Effector CD4-positive, alpha-beta T cell (primary cell): ENCODE measurements around the gene GPX6. TPM values are rescaled to one million over a fixed set of nuclear protein-coding genes. Genes with fewer than 3 reads are reported as not detected.
"Not testable (repeated sequence)": the region's sequence is repeated elsewhere in the genome, so short reads cannot be mapped to it uniquely, and the experiment has no call there.

ENCODE experiments used
- DNase-seq: peaks from one replicate; pipeline ENCODE4 v3.0.0-alpha.2; 2020
- total RNA-seq: gene quantifications from one replicate; lab custom pipeline; 2026; lab: John Stamatoyannopoulos, UW

The GPX6 gene, protein sequence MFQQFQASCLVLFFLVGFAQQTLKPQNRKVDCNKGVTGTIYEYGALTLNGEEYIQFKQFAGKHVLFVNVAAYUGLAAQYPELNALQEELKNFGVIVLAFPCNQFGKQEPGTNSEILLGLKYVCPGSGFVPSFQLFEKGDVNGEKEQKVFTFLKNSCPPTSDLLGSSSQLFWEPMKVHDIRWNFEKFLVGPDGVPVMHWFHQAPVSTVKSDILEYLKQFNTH
- total RNA-seq, result not detected

DNA sequence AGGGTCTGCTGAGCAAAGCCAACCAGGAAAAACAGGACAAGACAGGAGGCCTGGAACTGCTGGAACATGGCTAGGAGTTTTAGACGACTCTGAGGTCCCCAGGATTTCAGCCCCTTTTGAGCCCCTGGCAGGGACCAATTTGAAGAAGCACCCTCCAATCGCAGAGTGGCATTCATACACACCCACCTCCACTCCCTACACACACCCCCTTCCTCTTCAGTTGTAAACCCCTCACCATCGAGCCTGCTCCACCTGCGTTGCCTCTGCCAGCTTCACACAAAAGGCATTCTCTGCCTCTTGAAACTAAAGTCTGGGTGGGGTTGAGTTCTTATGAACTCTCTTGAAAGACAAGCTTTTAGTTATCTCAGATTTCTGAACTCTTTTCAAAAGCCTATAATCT is at the start of gene GPX6:
Gene GPX6, minus strand, starts transcription at position 118 of the 400 bp plus-strand sequence. Its CDS starts 50 bp downstream, at position 68.
- no peak for DNase-seq

DNA sequence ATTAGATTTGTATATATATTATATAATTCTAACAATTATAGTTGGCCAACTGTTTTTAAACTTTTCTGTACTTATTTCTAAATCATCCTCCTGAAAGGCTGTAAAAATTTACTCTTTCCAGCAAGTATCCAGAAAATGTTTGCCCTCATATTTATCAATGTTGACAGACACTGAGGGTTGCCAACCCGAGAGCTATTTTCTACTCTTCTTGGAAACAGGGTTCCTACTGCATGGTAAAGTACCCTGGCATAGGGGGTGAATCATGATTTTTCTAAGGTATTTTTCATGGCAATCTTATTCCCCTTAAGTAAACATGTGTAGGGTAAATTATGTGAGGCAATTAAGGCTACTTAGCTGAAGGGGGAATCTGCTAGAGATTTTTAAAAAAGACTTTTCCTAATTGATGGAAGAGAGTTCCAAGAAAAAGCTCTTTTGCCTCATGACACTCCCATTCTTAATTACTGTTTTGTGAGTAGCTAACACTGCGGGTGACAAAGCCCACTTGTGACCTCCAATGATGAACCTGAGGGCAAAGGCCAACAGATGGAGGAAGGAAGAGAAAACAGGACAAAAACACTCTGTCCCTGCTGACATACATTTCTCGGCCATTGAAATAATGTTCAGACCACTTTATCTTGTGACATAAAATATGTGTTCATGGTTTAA is 48.0 kb upstream of the GPX6 start:
- DNase-seq, result no peak

DNA sequence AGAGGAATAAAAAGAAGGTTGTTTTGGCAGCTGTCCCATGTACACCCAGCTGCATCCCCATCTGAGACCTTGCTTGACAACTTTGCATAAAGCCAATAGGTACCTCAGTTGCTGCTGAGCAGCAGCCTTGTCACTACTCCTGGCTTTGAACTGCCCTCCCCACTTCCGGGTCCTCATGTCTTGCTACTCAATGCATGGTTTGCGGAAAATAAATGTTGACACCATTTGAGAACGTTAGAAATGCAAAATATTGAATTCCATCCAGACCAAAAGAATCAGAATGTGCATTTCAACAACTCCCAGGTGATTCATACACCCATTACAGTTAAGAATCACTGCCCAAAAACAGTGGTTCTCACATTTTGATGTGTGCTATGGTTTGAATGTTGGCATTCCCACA is 43.0 kb upstream of the GPX6 start:
- no peak for DNase-seq

DNA sequence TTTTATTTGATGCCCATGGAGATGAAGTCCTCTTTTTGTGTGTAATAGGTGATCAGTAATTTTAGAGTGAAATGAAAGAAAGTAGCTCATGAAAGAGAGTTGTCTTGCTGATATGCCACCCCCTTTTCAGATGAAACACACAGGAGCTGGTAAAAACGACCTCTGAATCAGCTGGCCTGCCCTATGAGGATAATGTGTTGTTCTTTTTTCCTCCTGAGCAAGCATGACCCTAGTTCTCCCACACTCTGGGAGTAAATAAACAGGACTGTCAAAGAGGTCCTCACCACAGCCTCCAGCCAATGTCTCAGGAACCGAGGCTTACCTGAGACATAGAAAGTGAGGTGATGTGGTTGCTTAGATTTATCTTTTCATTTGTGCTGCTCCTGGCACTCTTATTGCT is 39.5 kb upstream of the GPX6 start:
- no peak for DNase-seq

DNA sequence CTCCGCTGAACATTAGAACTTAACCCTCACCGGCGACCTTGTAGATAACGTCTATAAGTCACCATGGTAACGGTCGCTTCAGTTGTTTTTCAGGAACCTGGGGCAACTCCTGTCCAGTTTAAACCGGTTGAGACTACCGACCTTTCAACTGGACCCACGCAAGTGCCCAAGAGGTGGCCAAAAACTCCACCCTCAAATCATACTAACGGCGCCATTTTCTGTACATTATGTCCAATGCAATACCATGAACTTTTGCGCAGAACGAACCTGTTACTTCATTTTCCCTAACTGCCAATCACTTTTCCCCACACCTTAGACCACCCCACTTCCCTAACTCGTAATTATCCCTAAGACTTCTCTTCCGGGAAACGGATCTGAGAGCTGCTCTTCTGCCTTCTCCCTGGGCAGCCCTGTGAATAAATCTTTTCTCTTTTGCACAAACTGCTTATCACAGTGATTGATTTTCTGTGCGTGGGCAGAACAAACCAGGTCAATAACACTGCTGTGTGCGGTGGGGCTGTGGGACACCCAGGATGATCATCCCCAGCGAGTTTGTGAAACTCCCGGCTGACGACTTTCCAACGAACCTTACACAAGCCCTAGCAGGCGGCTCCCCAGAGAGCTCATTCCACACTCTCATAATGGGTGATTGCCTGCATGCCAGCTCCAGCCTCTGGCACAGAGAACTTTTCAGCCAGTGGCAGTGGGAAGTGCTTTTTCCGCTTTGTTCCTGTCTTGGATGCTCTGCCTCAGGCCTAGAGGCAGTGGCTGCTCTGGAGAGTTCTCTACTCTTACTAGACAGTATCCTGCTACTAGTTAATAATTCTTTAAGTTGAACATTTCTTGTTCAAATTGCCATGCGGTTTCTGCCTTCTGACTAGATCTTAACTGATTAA is 38.6 kb upstream of the GPX6 start:
- DNase-seq, result no peak

DNA sequence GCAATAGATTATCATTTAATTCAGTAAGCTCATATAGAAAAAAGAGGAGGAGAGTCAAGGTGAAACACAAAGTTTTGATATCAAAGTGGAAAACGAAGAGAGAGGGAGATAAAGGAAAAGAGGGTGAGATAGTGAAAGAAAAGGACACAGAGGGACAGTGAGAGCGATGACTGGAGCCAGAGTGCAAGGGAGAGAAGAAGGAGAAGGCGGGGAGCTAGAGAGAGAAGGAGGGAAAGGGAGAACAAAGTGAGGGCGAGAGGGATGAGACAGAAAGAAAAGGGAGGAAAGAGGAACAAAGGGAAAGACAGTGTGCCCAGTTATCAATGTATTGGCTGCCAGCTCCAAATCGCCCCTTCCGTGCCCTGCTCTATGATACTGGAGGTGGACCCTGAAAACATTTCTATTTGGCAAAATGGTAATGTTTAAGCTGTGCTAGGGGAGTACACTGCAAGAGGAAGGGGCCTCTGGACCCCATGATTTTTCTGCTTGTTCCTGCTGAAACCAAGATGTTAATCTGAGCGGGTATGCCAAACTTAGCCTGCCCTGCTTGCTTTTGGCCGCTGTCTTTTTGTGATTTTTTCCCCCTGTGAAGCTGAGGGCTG is 37.9 kb upstream of the GPX6 start:
- DNase-seq, result no peak

DNA sequence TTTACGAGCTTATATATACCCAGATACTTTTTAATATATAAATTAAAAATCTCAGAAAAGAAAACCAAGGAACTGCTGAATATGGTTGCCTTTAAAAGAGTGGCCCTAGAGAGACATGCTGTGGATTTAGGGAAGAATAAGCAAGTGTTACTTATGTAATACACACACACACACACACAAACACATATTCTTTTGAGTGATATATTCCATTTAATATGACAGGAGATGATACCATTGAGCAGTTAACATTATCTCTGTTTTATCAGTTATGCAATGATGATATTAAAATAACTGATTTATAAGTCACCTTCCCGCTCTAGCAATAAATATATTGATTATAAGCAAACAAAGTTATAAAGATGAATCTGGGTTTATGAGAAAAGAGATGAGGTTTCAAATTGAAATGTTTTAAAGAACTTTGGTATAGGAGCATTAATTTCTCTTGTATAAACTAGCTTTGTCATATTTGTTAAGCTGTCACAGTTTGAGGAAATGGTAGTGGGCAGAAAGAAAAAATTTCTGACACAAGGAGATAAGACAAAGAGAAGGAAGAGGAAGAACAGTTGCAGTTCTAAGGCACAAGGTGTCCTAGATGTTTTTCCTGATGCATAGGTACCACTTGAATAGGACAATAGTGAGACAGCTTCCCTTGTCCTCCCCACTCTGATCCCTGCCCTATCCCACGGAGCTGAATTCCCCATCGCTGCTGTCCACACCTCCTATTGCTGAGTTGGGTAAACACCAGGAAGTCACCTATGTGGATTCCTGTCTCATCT is 36.5 kb upstream of the GPX6 start:
- DNase-seq, result no peak

DNA sequence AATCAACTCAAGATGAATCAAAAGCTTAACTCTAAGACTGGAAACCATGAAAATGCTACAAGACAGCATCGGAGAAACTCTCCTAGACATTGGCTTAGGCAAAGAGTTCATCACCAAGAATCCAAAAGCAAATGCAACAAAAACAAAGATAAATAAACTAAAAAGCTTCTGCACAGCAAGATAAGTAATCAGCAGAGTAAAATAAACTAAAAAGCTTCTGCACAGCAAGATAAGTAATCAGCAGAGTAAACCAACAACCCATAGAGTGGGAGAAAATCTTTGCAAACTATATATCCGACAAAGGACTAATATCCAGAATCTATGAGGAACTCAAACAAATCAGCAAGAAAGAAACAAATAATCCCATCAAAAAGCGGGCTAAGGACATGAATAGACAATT is 31.4 kb upstream of the GPX6 start:
- not testable (repeated sequence) for DNase-seq

DNA sequence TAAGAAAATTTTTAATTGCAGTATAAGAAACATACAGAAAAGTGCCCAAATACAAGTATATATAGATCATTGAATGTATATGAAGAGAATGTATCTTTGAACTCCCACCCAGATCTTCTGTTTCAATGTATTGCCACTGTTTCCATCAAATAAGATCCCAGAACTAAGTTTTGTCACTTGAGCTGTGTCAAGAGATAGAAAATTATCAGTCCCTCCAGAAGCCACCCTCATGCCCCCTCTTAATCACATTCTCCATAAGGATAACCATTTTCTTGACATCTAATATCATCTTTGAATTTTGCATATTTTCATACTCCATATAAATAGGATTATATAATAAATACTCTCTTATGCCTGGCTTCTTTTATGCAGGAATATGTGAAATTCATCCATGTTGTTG is 30.4 kb upstream of the GPX6 start:
- DNase-seq, result no peak

DNA sequence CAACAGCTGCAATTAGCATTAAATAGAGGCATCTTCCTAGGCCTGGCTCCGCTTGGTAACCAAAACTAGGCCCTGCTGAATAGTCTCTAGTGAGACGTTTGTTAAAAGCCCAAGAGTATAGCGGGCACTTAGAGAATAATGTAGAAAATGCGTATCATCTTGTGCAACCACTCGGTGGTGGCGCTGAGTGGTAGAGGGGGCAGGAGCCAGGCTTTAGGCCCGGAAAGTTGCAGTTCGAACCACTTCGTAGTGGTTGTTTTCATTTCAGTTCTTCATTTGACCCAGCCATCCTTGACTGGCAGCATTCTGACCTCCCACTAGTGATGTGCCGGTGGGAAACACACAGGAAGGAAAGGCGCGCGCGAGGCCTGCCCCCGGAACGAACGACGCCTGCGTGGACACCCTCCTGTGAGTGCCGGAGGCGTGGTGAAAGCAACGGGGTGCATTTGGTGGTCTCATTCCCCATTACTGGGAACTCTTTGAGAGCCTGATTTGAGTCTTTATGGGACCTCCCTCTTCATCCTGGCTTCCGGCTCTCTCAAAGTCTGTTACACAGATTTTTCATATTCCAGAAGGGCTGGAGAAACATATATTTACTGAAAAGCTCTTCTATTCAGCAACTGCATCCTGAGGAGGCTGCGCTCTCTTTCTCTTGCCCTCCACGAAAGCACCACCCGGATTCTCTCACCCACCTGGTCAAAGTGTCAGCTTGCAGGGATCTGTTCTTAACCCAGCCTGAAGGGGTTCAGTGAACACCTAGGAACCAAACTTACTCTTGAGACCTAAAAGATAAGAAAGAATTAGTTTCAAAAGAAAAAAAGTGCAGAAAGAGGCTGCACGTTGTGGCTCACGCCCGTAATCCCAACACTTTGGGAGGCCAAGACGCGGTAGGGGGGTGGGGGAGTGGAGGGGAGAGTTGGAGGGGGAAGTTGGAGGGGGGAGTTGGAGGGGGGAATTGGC is 28.3 kb upstream of the GPX6 start:
- DNase-seq, result no peak

DNA sequence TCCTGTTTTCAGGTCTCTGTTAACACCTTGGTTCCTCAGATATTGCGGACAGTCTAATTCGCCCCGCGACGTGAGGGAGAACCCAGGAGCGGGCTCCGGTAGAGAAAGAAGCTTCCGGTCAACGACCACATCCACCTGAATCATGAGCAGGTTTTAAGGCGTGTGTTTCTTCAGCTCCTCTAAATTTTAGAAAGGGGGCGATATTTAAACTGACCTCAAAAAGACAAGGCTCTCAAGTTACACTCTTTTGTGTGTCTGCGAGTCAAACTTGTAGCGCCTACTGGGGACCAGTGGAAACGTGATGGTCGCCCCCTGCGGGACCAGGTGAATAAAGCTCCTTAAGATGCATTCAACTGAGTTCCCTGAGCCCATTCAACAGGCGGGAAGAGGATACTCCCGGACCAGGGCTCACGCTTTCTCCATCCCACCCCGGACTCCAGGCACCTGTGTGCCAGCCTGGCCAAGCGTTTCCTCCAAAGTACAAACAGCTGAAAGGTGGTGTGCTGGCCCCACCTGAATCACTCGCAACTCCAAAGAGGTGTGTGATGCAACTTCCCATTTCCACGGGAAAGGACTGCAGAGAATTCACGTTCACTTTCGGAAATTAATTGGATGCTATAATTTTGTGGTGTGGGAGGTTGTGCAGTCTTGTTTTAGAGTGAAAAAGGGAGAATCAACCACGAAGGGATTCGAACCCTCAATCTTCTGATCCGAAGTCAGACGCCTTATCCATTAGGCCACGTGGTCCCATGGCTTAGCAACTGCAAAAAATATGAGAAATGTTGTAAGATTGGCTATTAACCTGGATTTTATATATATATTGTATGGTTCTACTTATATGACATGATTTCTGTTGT is 27.1 kb upstream of the GPX6 start:
- DNase-seq, result peak; percentile 22

DNA sequence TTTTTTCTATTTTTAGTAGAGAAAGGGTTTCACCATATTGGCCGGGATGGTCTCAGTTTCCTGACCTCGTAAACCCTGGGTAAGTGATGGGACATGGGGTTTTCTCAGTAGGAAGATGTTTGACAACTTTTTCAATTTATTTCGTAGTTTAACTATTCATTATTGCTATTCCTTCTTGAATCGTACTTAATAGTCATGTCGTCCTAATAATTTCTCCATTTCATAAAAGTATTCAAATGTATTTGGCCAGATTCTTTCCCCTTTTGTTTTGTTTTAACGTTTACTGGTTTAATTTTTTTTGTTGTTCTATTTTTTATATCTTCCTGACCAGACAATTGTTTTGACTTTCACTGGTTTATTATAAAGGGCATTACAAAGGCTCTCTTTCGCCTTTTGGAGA is 26.4 kb upstream of the GPX6 start:
- DNase-seq, result no peak

DNA sequence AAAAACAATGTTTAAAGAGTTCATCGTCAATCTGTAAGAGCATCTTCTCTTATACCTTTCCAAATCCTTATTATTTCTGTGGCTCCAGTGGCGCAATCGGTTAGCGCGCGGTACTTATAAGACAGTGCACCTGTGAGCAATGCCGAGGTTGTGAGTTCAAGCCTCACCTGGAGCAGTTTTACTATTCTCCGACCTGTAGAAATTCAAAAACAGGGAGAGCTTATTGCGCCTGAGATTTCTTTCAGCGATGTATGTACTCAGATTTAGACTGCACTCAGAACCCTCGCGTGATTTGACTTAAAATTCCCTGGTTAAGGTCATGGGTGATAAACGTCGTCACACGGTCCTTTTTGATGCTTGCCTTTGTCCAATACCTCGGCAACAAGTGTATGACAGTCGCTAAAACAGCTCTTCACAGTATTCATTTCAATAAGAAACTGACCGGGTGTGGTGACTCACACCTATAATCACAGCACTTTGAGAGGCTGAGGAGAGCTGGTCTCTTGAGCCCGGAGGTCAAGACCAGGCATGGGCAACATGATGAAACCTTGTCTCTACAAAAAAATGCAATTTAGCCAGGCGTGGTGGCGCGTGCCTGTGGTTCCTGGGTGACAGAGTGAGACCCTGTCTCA is 22.0 kb upstream of the GPX6 start:
- peak; percentile 3 for DNase-seq

DNA sequence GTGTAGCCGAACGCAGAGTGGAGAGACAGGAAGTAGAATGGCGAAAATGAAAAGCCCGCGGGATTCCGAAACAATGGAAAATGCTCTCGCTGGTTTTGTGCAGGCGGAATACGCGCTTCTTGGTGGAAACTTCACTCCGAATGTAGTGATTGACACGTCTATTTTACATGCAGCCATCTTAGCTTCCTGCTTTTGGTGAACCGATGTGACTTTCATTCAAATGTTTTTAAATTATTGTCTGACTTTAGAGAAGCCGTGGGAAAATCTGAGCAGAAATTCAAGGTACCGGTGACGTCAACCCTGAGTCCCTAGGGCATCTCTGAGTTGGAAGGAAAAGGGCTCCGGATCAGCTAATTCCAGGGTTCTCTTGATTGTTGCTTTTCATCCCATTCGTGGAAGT is 21.5 kb upstream of the GPX6 start:
- DNase-seq, result no peak

DNA sequence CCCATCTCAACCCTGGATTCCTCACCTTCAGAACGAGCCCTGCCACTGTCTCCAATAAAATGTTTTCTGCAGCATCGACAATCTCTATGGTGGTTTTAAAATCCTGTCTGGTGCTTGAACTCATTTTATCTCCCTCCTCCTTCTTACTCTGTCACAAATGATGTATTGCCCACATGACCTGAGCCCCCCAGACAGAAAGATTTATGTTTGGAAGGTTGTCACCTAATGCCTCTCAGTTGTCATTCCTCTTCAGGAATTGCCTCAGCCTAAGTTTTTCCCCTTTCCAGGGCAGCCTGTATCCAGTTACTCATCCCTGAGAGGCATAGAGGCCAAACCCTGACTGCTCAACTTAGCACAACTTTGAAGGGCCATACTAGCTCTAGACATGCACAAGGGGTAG is 19.3 kb upstream of the GPX6 start:
- DNase-seq, result no peak

DNA sequence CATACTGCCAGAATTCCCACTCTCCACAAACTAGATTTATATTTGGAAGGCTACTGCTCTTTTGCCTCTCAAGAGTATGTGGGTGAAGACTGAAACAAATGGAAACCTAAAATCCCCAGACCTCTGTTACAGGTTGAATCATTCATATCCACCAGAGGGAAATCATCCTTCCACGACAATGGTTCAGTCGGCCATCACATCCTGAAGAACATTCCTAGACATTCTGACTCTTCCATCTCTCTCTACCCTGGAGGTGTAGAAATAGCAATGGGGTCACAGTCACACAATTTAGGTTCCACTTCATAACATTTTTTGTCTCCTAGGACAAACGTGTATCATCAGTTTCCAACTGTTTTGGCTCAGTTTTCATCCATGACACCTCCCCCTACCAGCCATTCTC is 18.7 kb upstream of the GPX6 start:
- no peak for DNase-seq

DNA sequence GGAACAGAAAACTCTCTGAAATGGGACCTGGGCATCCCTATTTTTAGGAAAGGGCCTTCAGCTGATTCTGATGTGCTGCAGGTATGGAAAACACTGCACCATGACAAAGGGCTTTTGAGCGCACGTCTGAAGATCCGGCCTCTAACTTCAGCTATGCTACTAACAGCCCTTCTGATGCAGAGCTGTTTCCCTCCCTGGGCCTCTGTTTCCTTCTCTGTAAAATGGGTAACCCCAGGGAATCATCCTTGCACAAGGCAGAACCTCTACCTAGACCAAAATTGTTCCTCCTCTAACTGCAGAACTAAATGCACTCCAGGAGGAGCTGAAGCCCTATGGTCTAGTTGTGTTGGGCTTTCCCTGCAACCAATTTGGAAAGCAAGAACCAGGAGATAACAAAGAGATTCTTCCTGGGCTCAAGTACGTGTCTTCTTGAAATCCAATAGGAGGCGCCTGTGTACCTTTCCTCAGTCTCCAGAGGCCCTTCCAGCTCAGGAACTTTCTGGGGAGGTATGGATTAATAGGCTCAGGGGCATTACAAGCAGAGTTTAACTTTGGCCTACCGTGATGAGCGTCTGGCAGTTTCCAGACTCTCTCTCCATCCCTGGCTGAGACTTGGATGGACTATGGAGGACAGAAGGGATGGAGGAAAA is 16.0 kb upstream of the GPX6 start:
- DNase-seq, result no peak

DNA sequence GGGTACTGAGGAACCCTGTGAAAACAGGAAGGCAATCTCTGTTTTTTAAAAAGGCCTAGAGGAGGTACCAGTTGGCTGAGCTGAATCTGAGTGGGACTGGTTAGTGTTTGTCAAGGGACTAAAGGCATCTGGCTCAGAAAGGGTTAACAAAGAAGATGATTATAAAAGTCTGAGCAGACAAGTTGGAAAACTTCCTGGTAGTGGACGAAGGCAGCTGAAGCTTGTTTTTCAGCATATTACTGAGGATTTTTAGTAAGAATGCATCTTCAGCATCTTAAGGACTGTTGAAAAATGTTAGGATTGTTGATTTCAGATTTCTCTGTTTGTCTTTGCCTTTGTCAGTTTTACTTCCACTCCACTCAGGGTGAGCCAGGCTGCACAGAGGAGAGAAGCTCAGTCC is 15.2 kb upstream of the GPX6 start:
- no peak for DNase-seq

DNA sequence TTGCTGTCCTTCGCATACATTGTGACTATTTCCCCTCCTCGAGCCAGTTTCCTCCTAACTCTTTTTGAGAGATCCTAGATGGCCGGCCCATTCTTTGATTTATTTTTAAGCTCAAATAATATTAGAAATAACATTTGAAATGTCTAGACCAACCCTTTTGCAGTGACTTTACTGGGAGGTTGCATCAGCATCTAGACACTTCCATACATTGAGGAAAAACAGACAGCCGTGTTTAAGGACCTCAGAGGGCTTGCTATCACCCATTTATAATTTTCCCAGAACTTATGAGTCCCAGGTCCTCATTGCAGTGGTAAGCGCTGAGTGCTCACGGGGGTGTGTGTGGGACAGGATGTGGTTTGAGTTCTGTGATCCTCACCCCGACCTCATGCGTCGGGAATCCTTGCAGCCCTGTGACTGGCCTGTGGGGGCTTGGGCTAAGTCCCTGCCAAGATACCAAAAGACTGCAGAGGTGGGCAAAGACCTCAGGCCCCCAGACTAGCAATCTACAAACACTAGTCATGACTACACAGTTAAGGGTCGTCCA is 10.0 kb upstream of the GPX6 start, which contains the start of gene GPX5:
Gene GPX5, plus strand, starts transcription at position 386 of the 544 bp plus-strand sequence. Its CDS starts 133 bp downstream, at position 519.
- DNase-seq, result no peak
